ENCODE results near the gene CSTF2T.

Gene CSTF2T

GRCh38 chr10:51729822-51730555 is 30.6 kb upstream of the CSTF2T start:
- peak; percentile 36; the same call in 1 of the 2 replicates for TF ChIP-seq PRDM6 (tag by site-specific recombination; IDR thresholded peaks at IDR 0.05)
- no peak for TF ChIP-seq REPIN1 (tag by site-specific recombination; IDR thresholded peaks at IDR 0.05; ENCODE audit: low read depth)
- Histone ChIP-seq H3K27ac (ENCODE audit: extremely low read depth, low read depth, low read length) (no peak overlapping the region), H3K9me3 (ENCODE audit: control insufficient read depth, insufficient read depth, low read depth, low read length) (no peaks in the 10 kb centered on the region), H3K4me3 (ENCODE audit: low read depth, low read length) (no peak overlapping the region), H3K36me3 (ENCODE audit: control insufficient read depth in 2 of 2, insufficient read depth in 1 of 2, low read length in 2 of 2) (no peaks in the 10 kb centered on the region), H3K4me1 (ENCODE audit: control insufficient read depth, insufficient read depth, low read length) (no peaks in the 10 kb centered on the region)
- ChIA-PET CTCF (no interaction called here), POLR2A (no interaction called here)

- H3K27ac ChIP-seq (ENCODE audit: extremely low read depth, low read depth, low read length), result no peak overlapping the region
Measured at GRCh38 chr10:51724038-51724437, 24.6 kb upstream of the CSTF2T start.

GRCh38 chr10:51718804-51719291 is 19.5 kb upstream of the CSTF2T start:
- H3K4me1 ChIP-seq (ENCODE audit: control insufficient read depth, insufficient read depth, low read length), result no peaks in the 10 kb centered on the region
- H3K4me3 ChIP-seq (ENCODE audit: low read depth, low read length), result no peak overlapping the region
- H3K27ac ChIP-seq (ENCODE audit: extremely low read depth, low read depth, low read length), result no peak overlapping the region
- POLR2A ChIA-PET, result no interaction called here
- no peaks in the 10 kb centered on the region for H3K36me3 ChIP-seq (ENCODE audit: control insufficient read depth in 2 of 2, insufficient read depth in 1 of 2, low read length in 2 of 2)
- CTCF ChIA-PET, result no interaction called here
- H3K9me3 ChIP-seq (ENCODE audit: control insufficient read depth, insufficient read depth, low read depth, low read length), result no peaks in the 10 kb centered on the region
- TF ChIP-seq YY1 (tag by site-specific recombination; IDR thresholded peaks at IDR 0.05), result no peak
- peak; percentile 51 for TF ChIP-seq GLIS1 (tag by site-specific recombination; IDR thresholded peaks at IDR 0.05)
- TF ChIP-seq KLF17 (tag by site-specific recombination; IDR thresholded peaks at IDR 0.05), result no peak

More at GRCh38 chr10:51724038-51724437, 24.6 kb upstream of the CSTF2T start:
- Histone ChIP-seq H3K4me1 (ENCODE audit: control insufficient read depth, insufficient read depth, low read length) (no peaks in the 10 kb centered on the region), H3K9me3 (ENCODE audit: control insufficient read depth, insufficient read depth, low read depth, low read length) (no peaks in the 10 kb centered on the region), H3K36me3 (ENCODE audit: control insufficient read depth in 2 of 2, insufficient read depth in 1 of 2, low read length in 2 of 2) (no peaks in the 10 kb centered on the region), H3K4me3 (ENCODE audit: low read depth, low read length) (no peak overlapping the region)
- ChIA-PET POLR2A (no interaction called here), CTCF (no interaction called here)
- TF ChIP-seq, protein P1, sequence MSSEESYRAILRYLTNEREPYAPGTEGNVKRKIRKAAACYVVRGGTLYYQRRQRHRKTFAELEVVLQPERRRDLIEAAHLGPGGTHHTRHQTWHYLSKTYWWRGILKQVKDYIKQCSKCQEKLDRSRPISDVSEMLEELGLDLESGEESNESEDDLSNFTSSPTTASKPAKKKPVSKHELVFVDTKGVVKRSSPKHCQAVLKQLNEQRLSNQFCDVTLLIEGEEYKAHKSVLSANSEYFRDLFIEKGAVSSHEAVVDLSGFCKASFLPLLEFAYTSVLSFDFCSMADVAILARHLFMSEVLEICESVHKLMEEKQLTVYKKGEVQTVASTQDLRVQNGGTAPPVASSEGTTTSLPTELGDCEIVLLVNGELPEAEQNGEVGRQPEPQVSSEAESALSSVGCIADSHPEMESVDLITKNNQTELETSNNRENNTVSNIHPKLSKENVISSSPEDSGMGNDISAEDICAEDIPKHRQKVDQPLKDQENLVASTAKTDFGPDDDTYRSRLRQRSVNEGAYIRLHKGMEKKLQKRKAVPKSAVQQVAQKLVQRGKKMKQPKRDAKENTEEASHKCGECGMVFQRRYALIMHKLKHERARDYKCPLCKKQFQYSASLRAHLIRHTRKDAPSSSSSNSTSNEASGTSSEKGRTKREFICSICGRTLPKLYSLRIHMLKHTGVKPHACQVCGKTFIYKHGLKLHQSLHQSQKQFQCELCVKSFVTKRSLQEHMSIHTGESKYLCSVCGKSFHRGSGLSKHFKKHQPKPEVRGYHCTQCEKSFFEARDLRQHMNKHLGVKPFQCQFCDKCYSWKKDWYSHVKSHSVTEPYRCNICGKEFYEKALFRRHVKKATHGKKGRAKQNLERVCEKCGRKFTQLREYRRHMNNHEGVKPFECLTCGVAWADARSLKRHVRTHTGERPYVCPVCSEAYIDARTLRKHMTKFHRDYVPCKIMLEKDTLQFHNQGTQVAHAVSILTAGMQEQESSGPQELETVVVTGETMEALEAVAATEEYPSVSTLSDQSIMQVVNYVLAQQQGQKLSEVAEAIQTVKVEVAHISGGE (tag by site-specific recombination; conservative IDR thresholded peaks at IDR 0.05; ENCODE audit: low read depth), result no peak
- TF ChIP-seq ZNF221 (tag by site-specific recombination; IDR thresholded peaks at IDR 0.05; ENCODE audit: borderline replicate concordance), result no peak
- no peak for TF ChIP-seq ZNF677 (tag by site-specific recombination; IDR thresholded peaks at IDR 0.05)
- TF ChIP-seq FEZF1 (tag by site-specific recombination; IDR thresholded peaks at IDR 0.05), result no peak
- TF ChIP-seq EGR2 (tag by site-specific recombination; IDR thresholded peaks at IDR 0.05; ENCODE audit: low read depth), result no peak
- no peak for TF ChIP-seq OSR2 (tag by site-specific recombination; IDR thresholded peaks at IDR 0.05)
- no peak for TF ChIP-seq ZBTB20 (tag by site-specific recombination; IDR thresholded peaks at IDR 0.05)
- TF ChIP-seq ZNF692 (tag by site-specific recombination; IDR thresholded peaks at IDR 0.05), result no peak
- TF ChIP-seq ZNF24 (tag by site-specific recombination; IDR thresholded peaks at IDR 0.05), result no peak
- no peak for TF ChIP-seq ZBTB21 (tag by site-specific recombination; IDR thresholded peaks at IDR 0.05)
- no peak for TF ChIP-seq ZNF350 (tag by site-specific recombination; IDR thresholded peaks at IDR 0.05)
- no peak for TF ChIP-seq ZNF558 (tag by site-specific recombination; IDR thresholded peaks at IDR 0.05)
